Upper lobe of right lung (tissue), 1 donor: Measurements from ENCODE around the gene NFE2L3. TPM values are rescaled to one million over a fixed set of nuclear protein-coding genes. Genes with fewer than 3 reads are reported as not detected.
A peak's percentile ranks its signal among the peaks of the same experiment; 100 is the strongest.

Experiments
- ATAC-seq: fragments of 200-7000 bp; cut with Tn5 transposase; one replicate; pipeline ENCODE4 v1.9.1; 2020; ENCODE audit warnings: mild to moderate bottlenecking, moderate library complexity
- DNase-seq: peaks from one replicate; pipeline ENCODE4 v3.0.0-alpha.2; 2020
- H3K27ac ChIP-seq: fragments of 200-600 bp; one replicate; pipeline ENCODE4 v1.8.0; 2022
- H3K27me3 ChIP-seq: fragments of 200-600 bp; one replicate; pipeline ENCODE4 v1.8.0; 2022; ENCODE audit warnings: mild to moderate bottlenecking
- H3K36me3 ChIP-seq: fragments of 200-600 bp; one replicate; pipeline ENCODE4 v1.8.0; 2022
- H3K4me1 ChIP-seq: fragments of 200-600 bp; one replicate; pipeline ENCODE4 v1.8.0; 2022
- H3K4me3 ChIP-seq: fragments of 200-600 bp; one replicate; pipeline ENCODE4 v1.8.0; 2022; ENCODE audit warnings: mild to moderate bottlenecking
- H3K9me3 ChIP-seq: fragments of 200-600 bp; one replicate; pipeline ENCODE4 v1.8.0; 2022
- CTCF ChIP-seq: fragments of 200-600 bp; IDR thresholded peaks from one replicate; pipeline ENCODE4 v1.8.0; 2022; ENCODE audit warnings: antibody characterized with exemption
- intact Hi-C: fragments of 100-400 bp; cut with DNase I; formaldehyde crosslinking; loops from one replicate; pipeline ENCODE4 v1.11.0; 2022
- total RNA-seq: library from RNA; stranded (reverse); fragmentation: NEBNext Ultra II Directional; extraction: Animal tissue kit (Norgen Biotek cat#: 25700); gene quantifications from one replicate; pipeline ENCODE4 v1.2.1, GENCODE V29; 2021
- donor health status: DM: no; HTN: yes; CAD: no; lungs with severe emphysema.

The NFE2L3 gene
- total RNA-seq, 1 donor from 2014 or later = 4.1 TPM

GRCh38 chr7:26131056-26131589 lies 20.9 kb upstream of the NFE2L3 start:
- ATAC-seq = no peak

GRCh38 chr7:26135076-26135475 lies 16.9 kb upstream of the NFE2L3 start:
- Histone ChIP-seq H3K4me3 (no peak overlapping the region), H3K4me1 (no peaks in the 10 kb centered on the region), H3K27me3 (no peaks in the 10 kb centered on the region), H3K27ac (no peak overlapping the region), H3K9me3 (no peaks in the 10 kb centered on the region), H3K36me3 (no peaks in the 10 kb centered on the region)
- TF ChIP-seq CTCF = no peak
- intact Hi-C loops = no loop called here
- DNase-seq (no peak), ATAC-seq (no peak)

More at GRCh38 chr7:26131056-26131589, 20.9 kb upstream of the NFE2L3 start:
- intact Hi-C loops = no loop called here
- H3K36me3 ChIP-seq = no peaks in the 10 kb centered on the region
- no peak for TF ChIP-seq CTCF
- no peak overlapping the region for H3K27ac ChIP-seq
- DNase-seq = no peak
- no peaks in the 10 kb centered on the region for H3K27me3 ChIP-seq
- H3K4me3 ChIP-seq = no peak overlapping the region
- H3K9me3 ChIP-seq = no peaks in the 10 kb centered on the region
- H3K4me1 ChIP-seq = no peaks in the 10 kb centered on the region

GRCh38 chr7:26135551-26135950 lies 16.4 kb upstream of the NFE2L3 start:
- H3K36me3 ChIP-seq = no peaks in the 10 kb centered on the region
- DNase-seq (no peak), ATAC-seq (no peak)
- H3K4me1 ChIP-seq = no peaks in the 10 kb centered on the region
- no peak overlapping the region for H3K27ac ChIP-seq
- intact Hi-C loops = no loop called here
- H3K4me3 ChIP-seq = no peak overlapping the region
- no peak for TF ChIP-seq CTCF
- H3K27me3 ChIP-seq = no peaks in the 10 kb centered on the region
- no peaks in the 10 kb centered on the region for H3K9me3 ChIP-seq

- Histone ChIP-seq H3K27me3 (no peaks in the 10 kb centered on the region), H3K4me1 (no peaks in the 10 kb centered on the region), H3K36me3 (no peaks in the 10 kb centered on the region), H3K27ac (no peak overlapping the region), H3K4me3 (no peak overlapping the region), H3K9me3 (no peaks in the 10 kb centered on the region)
- ATAC-seq (no peak), DNase-seq (no peak)
- no peak for TF ChIP-seq CTCF
- intact Hi-C loops = no loop called here
Observed at GRCh38 chr7:26136831-26137230, 15.2 kb upstream of the NFE2L3 start.

- no peak for DNase-seq
- intact Hi-C loops = no loop called here
- peaks cover 8% of the 10 kb centered on the region for H3K4me1 ChIP-seq
- no peak overlapping the region for H3K27ac ChIP-seq
- H3K27me3 ChIP-seq = no peaks in the 10 kb centered on the region
- H3K9me3 ChIP-seq = no peaks in the 10 kb centered on the region
- no peaks in the 10 kb centered on the region for H3K36me3 ChIP-seq
- no peak for ATAC-seq
- H3K4me3 ChIP-seq = no peak overlapping the region
- no peak for TF ChIP-seq CTCF
Observed at GRCh38 chr7:26140380-26140779, 11.6 kb upstream of the NFE2L3 start.

GRCh38 chr7:26141077-26141476 lies 10.9 kb upstream of the NFE2L3 start:
- DNase-seq (no peak), ATAC-seq (peak; percentile 73)
- peaks cover 8% of the 10 kb centered on the region for H3K4me1 ChIP-seq

More at GRCh38 chr7:26141077-26141476, 10.9 kb upstream of the NFE2L3 start:
- Histone ChIP-seq H3K9me3 (no peaks in the 10 kb centered on the region), H3K36me3 (no peaks in the 10 kb centered on the region), H3K27ac (no peak overlapping the region), H3K4me3 (no peak overlapping the region), H3K27me3 (no peaks in the 10 kb centered on the region)
- intact Hi-C loops = no loop called here
- TF ChIP-seq CTCF = no peak
